Measurements from ENCODE around the gene RGL1. TPM values are rescaled to one million over a fixed set of nuclear protein-coding genes. Genes with fewer than 3 reads are reported as not detected.

RGL1 gene
- total RNA-seq, 1 donor from 2014 or later: 0.26 TPM

DNA sequence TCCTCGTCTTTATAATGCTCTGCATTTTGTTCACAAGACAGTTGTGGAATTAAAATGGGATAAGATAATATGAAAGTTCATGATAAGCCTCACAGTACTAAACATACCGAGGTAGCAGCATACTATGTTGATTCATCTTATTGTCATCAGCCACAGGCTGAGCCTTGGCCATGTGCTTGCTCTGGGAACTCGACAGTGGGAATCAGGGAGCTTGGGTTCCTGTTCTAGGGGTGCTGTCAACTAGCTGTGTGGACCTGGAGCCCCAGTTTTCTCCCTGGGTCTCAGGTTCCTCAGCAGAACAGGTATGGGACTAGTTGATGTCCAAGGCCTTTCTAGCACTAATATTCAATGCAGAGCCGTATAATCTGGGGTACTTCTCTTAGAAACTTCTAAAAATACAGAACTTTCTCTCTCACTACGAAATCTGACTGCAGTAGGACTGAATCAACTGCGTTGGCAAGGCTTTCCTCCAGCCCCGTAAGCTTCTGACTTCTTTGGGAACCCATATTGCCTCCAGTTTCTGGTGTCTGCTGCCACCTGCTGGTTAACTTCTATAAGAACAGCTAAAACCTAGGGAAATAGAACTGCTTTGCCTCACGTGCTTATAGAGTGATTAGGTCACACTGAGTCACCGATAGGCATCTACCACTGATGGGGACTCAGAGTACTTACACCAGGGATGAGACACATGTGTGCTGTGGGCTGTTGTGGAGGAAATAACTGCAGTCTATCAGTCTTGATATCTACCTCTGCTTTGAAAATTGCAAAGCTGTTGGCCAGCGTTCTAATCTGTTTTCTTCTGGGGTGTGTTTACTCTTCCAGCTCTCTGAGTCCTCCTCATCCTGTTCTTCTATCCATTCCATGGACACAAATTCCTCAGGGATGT is 110.9 kb downstream of the RGL1 start:
- no peak for FAIRE-seq
- no peaks in the 10 kb centered on the region for H3K36me3 ChIP-seq (ENCODE audit: control insufficient read depth, insufficient read depth, low read length)
- no peaks in the 10 kb centered on the region for H3K27me3 ChIP-seq (ENCODE audit: control insufficient read depth, insufficient read depth, low read length)
- DNase-seq (ENCODE audit: low read depth): peak; percentile 98
- H3K4me3 ChIP-seq (ENCODE audit: low read depth, low read length): no peak overlapping the region
- TF ChIP-seq, protein P1, sequence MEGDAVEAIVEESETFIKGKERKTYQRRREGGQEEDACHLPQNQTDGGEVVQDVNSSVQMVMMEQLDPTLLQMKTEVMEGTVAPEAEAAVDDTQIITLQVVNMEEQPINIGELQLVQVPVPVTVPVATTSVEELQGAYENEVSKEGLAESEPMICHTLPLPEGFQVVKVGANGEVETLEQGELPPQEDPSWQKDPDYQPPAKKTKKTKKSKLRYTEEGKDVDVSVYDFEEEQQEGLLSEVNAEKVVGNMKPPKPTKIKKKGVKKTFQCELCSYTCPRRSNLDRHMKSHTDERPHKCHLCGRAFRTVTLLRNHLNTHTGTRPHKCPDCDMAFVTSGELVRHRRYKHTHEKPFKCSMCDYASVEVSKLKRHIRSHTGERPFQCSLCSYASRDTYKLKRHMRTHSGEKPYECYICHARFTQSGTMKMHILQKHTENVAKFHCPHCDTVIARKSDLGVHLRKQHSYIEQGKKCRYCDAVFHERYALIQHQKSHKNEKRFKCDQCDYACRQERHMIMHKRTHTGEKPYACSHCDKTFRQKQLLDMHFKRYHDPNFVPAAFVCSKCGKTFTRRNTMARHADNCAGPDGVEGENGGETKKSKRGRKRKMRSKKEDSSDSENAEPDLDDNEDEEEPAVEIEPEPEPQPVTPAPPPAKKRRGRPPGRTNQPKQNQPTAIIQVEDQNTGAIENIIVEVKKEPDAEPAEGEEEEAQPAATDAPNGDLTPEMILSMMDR (IDR thresholded peaks at IDR 0.05; ENCODE audit: insufficient read depth, low read length, severe bottlenecking): peak; percentile 62

DNA sequence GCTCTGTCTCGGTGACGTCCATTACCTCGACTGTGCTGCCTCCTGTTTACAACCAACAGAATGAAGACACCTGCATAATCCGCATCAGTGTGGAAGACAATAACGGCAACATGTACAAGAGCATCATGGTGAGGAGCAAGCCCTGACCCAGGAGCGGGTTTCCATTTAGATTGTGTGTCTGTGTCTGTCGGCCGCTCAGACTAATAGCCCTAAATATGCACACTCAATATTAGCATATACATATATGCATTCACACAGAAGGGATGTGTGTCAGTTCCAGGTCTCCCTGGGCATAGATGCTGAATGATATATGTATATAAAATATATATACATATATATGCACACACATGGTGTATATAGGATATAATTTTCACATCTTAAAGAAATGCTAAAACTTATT is 111.7 kb downstream of the RGL1 start:
- FAIRE-seq: no peak
- DNase-seq (ENCODE audit: low read depth): no peak
- Histone ChIP-seq H3K4me3 (ENCODE audit: low read depth, low read length) (no peak overlapping the region), H3K36me3 (ENCODE audit: control insufficient read depth, insufficient read depth, low read length) (no peaks in the 10 kb centered on the region), H3K27me3 (ENCODE audit: control insufficient read depth, insufficient read depth, low read length) (no peaks in the 10 kb centered on the region)
- TF ChIP-seq, protein P1 (IDR thresholded peaks at IDR 0.05; ENCODE audit: insufficient read depth, low read length, severe bottlenecking): no peak

DNA sequence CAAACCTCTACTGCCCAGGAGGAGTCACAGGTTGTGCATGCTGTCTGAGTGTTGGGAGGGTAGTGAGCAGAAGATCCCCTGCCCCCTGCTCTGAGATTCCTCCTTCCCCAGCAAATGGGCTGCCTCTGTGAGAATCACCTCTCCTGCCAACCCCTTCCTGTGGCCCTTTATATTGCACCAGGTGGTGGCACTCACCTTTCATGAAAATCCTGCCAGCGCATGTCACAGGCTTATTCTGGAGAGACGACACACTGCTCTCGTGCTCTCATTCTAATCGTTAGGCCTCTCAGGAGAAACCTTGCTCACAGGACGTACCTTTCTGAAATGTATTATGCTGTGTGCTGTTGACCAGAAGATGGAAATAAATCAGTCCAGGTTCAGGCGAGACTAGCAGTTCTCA is 113.7 kb downstream of the RGL1 start:
- FAIRE-seq (no peak), DNase-seq (ENCODE audit: low read depth) (no peak)
- H3K27me3 ChIP-seq (ENCODE audit: control insufficient read depth, insufficient read depth, low read length): no peaks in the 10 kb centered on the region
- H3K4me3 ChIP-seq (ENCODE audit: low read depth, low read length): no peak overlapping the region
- TF ChIP-seq, protein P1 (IDR thresholded peaks at IDR 0.05; ENCODE audit: insufficient read depth, low read length, severe bottlenecking): no peak
- H3K36me3 ChIP-seq (ENCODE audit: control insufficient read depth, insufficient read depth, low read length): no peaks in the 10 kb centered on the region

DNA sequence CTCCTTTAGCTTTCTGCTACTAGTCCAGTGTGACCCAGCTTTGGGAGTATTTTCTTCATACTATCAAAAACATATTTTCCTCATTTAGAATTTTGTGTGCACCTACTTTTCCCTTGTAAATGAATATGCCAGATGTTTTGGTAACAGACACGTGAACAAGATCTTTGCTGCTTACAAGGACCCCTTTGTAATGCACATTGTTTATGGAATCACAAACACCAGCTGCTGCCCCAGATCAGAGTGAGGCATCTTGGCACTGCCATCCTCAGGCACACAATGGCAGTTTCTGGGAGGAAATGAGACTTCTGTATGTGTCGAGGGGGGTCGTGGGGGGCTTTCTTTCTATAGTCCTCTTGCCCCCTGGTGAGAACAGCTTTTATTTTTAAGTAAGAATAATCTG is 115.7 kb downstream of the RGL1 start:
- no peaks in the 10 kb centered on the region for H3K27me3 ChIP-seq (ENCODE audit: control insufficient read depth, insufficient read depth, low read length)
- DNase-seq (ENCODE audit: low read depth): no peak
- no peak overlapping the region for H3K4me3 ChIP-seq (ENCODE audit: low read depth, low read length)
- no peak for FAIRE-seq
- TF ChIP-seq, protein P1 (IDR thresholded peaks at IDR 0.05; ENCODE audit: insufficient read depth, low read length, severe bottlenecking): no peak
- H3K36me3 ChIP-seq (ENCODE audit: control insufficient read depth, insufficient read depth, low read length): no peaks in the 10 kb centered on the region

DNA sequence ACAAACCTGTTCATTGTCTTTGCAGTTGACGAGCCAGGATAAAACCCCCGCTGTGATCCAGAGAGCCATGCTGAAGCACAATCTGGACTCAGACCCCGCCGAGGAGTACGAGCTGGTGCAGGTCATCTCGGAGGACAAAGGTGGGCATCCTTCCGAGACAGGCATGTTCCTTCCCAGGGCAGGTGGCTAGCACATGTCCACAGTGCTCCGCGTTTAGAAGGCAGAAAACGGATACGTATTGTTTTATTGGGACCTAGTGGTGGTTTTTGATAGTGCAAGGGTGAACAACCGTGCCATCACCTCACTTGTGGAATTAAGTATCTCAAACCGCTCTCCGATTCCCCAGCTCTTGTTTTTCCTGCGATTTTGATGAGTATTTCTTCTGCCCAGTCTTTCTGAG is 117.3 kb downstream of the RGL1 start:
- TF ChIP-seq, protein P1 (IDR thresholded peaks at IDR 0.05; ENCODE audit: insufficient read depth, low read length, severe bottlenecking): no peak
- DNase-seq (ENCODE audit: low read depth) (no peak), FAIRE-seq (no peak)
- no peaks in the 10 kb centered on the region for H3K27me3 ChIP-seq (ENCODE audit: control insufficient read depth, insufficient read depth, low read length)
- no peak overlapping the region for H3K4me3 ChIP-seq (ENCODE audit: low read depth, low read length)
- no peaks in the 10 kb centered on the region for H3K36me3 ChIP-seq (ENCODE audit: control insufficient read depth, insufficient read depth, low read length)

All from bronchial epithelial cell (primary cell).